ENCODE results near the gene SLC28A2.

The SLC28A2 gene

GRCh38 chr15:45326280-45326679 is 74.2 kb downstream of the SLC28A2 start:
- no peaks in the 10 kb centered on the region for H3K9me3 Mint-ChIP-seq
- no peak overlapping the region for H3K4me3 Mint-ChIP-seq
- no peaks in the 10 kb centered on the region for H3K36me3 Mint-ChIP-seq (ENCODE audit: low read depth)
- TF ChIP-seq, protein P1, sequence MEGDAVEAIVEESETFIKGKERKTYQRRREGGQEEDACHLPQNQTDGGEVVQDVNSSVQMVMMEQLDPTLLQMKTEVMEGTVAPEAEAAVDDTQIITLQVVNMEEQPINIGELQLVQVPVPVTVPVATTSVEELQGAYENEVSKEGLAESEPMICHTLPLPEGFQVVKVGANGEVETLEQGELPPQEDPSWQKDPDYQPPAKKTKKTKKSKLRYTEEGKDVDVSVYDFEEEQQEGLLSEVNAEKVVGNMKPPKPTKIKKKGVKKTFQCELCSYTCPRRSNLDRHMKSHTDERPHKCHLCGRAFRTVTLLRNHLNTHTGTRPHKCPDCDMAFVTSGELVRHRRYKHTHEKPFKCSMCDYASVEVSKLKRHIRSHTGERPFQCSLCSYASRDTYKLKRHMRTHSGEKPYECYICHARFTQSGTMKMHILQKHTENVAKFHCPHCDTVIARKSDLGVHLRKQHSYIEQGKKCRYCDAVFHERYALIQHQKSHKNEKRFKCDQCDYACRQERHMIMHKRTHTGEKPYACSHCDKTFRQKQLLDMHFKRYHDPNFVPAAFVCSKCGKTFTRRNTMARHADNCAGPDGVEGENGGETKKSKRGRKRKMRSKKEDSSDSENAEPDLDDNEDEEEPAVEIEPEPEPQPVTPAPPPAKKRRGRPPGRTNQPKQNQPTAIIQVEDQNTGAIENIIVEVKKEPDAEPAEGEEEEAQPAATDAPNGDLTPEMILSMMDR (IDR thresholded peaks at IDR 0.05), result no peak
- DNase-seq, result no peak
- no peak overlapping the region for H3K27ac Mint-ChIP-seq
- no peaks in the 10 kb centered on the region for H3K4me1 Mint-ChIP-seq
- peaks cover 18% of the 10 kb centered on the region for H3K27me3 Mint-ChIP-seq (ENCODE audit: low read depth, poor library complexity)

DNA sequence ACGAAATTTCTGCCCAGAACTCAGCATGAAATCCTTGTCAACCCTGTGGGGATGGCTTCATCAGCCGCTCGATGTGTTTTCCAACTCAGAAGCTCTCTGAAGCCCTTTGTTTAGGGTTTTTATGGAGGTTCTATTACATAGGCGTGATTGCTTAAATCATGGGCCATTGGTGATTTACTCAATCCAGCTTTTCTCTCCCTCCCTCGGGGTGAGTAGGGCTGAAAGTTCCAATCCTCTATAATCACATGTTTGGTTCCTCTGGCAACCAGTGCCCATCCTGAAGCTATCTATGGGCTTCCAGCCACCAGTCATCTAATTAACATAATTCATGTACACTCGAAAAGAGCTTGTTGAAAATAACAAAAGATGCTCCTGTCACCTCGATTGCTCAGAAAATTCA is 74.7 kb downstream of the SLC28A2 start:
- H3K4me3 Mint-ChIP-seq, result no peak overlapping the region
- H3K27ac Mint-ChIP-seq, result no peak overlapping the region
- TF ChIP-seq, protein P1 (IDR thresholded peaks at IDR 0.05), result no peak
- H3K4me1 Mint-ChIP-seq, result no peaks in the 10 kb centered on the region
- peaks cover 15% of the 10 kb centered on the region for H3K27me3 Mint-ChIP-seq (ENCODE audit: low read depth, poor library complexity)
- no peak for DNase-seq
- H3K36me3 Mint-ChIP-seq (ENCODE audit: low read depth), result no peaks in the 10 kb centered on the region
- no peaks in the 10 kb centered on the region for H3K9me3 Mint-ChIP-seq
